ENCODE measurements around the gene PLXDC2.
A peak's percentile ranks its signal among the peaks of the same experiment; 100 is the strongest.

The PLXDC2 gene

GRCh38 chr10:19812976-19813375 lies 3.3 kb upstream of the PLXDC2 start:
- in situ Hi-C loops (cut with HindIII; ENCODE audit: low pct_ligation_motif_present, low pct_unique_long_range_greater_than_20kb, low sequenced_read_pairs) = no loop called here
- DNase-seq = no peak

GRCh38 chr10:19815036-19815730 lies 1.0 kb upstream of the PLXDC2 start:
- in situ Hi-C loops (cut with HindIII; ENCODE audit: low pct_ligation_motif_present, low pct_unique_long_range_greater_than_20kb, low sequenced_read_pairs) = no loop called here
- DNase-seq = peak; percentile 38

GRCh38 chr10:19815731-19816410 lies 361 bp upstream of the PLXDC2 start:
- in situ Hi-C loops (cut with HindIII; ENCODE audit: low pct_ligation_motif_present, low pct_unique_long_range_greater_than_20kb, low sequenced_read_pairs) = no loop called here
- peak; percentile 82 for DNase-seq

- in situ Hi-C loops (cut with HindIII; ENCODE audit: low pct_ligation_motif_present, low pct_unique_long_range_greater_than_20kb, low sequenced_read_pairs) = no loop called here
- peak; percentile 41 for DNase-seq
Observed at GRCh38 chr10:19817231-19817933, 1.1 kb downstream of the PLXDC2 start.

- DNase-seq = no peak
- in situ Hi-C loops (cut with HindIII; ENCODE audit: low pct_ligation_motif_present, low pct_unique_long_range_greater_than_20kb, low sequenced_read_pairs) = no loop called here
Observed at GRCh38 chr10:19818876-19819275, 2.6 kb downstream of the PLXDC2 start.

GRCh38 chr10:19819419-19820033 lies 3.3 kb downstream of the PLXDC2 start:
- peak; percentile 61 for DNase-seq
- in situ Hi-C loops (cut with HindIII; ENCODE audit: low pct_ligation_motif_present, low pct_unique_long_range_greater_than_20kb, low sequenced_read_pairs) = no loop called here

- in situ Hi-C loops (cut with HindIII; ENCODE audit: low pct_ligation_motif_present, low pct_unique_long_range_greater_than_20kb, low sequenced_read_pairs) = no loop called here
- DNase-seq = no peak
Observed at GRCh38 chr10:19824381-19825342, 8.4 kb downstream of the PLXDC2 start.

- no peak for DNase-seq
- in situ Hi-C loops (cut with HindIII; ENCODE audit: low pct_ligation_motif_present, low pct_unique_long_range_greater_than_20kb, low sequenced_read_pairs) = no loop called here
Observed at GRCh38 chr10:19825700-19826099, 9.5 kb downstream of the PLXDC2 start.

GRCh38 chr10:19826712-19827111 lies 10.5 kb downstream of the PLXDC2 start:
- DNase-seq = no peak
- in situ Hi-C loops (cut with HindIII; ENCODE audit: low pct_ligation_motif_present, low pct_unique_long_range_greater_than_20kb, low sequenced_read_pairs) = no loop called here

GRCh38 chr10:19828278-19829049 lies 12.2 kb downstream of the PLXDC2 start:
- DNase-seq = no peak
- in situ Hi-C loops (cut with HindIII; ENCODE audit: low pct_ligation_motif_present, low pct_unique_long_range_greater_than_20kb, low sequenced_read_pairs) = no loop called here

- in situ Hi-C loops (cut with HindIII; ENCODE audit: low pct_ligation_motif_present, low pct_unique_long_range_greater_than_20kb, low sequenced_read_pairs) = no loop called here
- DNase-seq = peak; percentile 30
Observed at GRCh38 chr10:19832699-19833098, 16.5 kb downstream of the PLXDC2 start.

- peak; percentile 61 for DNase-seq
- in situ Hi-C loops (cut with HindIII; ENCODE audit: low pct_ligation_motif_present, low pct_unique_long_range_greater_than_20kb, low sequenced_read_pairs) = no loop called here
Observed at GRCh38 chr10:19833170-19833824, 17.1 kb downstream of the PLXDC2 start.

GRCh38 chr10:19835952-19836351 lies 19.7 kb downstream of the PLXDC2 start:
- in situ Hi-C loops (cut with HindIII; ENCODE audit: low pct_ligation_motif_present, low pct_unique_long_range_greater_than_20kb, low sequenced_read_pairs) = no loop called here
- no peak for DNase-seq

GRCh38 chr10:19839090-19839489 lies 22.9 kb downstream of the PLXDC2 start:
- DNase-seq = no peak
- in situ Hi-C loops (cut with HindIII; ENCODE audit: low pct_ligation_motif_present, low pct_unique_long_range_greater_than_20kb, low sequenced_read_pairs) = no loop called here

- DNase-seq = no peak
- in situ Hi-C loops (cut with HindIII; ENCODE audit: low pct_ligation_motif_present, low pct_unique_long_range_greater_than_20kb, low sequenced_read_pairs) = no loop called here
Observed at GRCh38 chr10:19839552-19839951, 23.3 kb downstream of the PLXDC2 start.

- in situ Hi-C loops (cut with HindIII; ENCODE audit: low pct_ligation_motif_present, low pct_unique_long_range_greater_than_20kb, low sequenced_read_pairs) = no loop called here
- no peak for DNase-seq
Observed at GRCh38 chr10:19840776-19841175, 24.5 kb downstream of the PLXDC2 start.

GRCh38 chr10:19843487-19843886 lies 27.3 kb downstream of the PLXDC2 start:
- in situ Hi-C loops (cut with HindIII; ENCODE audit: low pct_ligation_motif_present, low pct_unique_long_range_greater_than_20kb, low sequenced_read_pairs) = no loop called here
- no peak for DNase-seq

Measured in ACHN (cell line).